ENCODE measurements around the gene INSC. TPM values are rescaled to one million over a fixed set of nuclear protein-coding genes. Genes with fewer than 3 reads are reported as not detected.

The INSC gene
- total and polyA plus RNA-seq, 2 of the 13 experiments (the other 11 are each of a cell fraction or from before 2014, with no cell fraction given): 0.09 TPM; not detected in 1

GRCh38 chr11:15185021-15185420 is 70.3 kb downstream of the INSC start:
- H3K9me3 ChIP-seq (ENCODE audit: low read length): no peaks in the 10 kb centered on the region
- no peaks in the 10 kb centered on the region for H4K20me1 ChIP-seq (ENCODE audit: insufficient read depth, low read length)
- no peak overlapping the region for H3K4me3 ChIP-seq (replicated peaks in 1 of 3; ENCODE audit: insufficient read depth in 1 of 3, low read depth in 2 of 3, low read length in 3 of 3)
- no peaks in the 10 kb centered on the region for H3K36me3 ChIP-seq (replicated peaks in 1 of 2; ENCODE audit: control insufficient read depth in 1 of 2, insufficient read depth in 2 of 2, low read length in 2 of 2)
- no peak overlapping the region for H3K4me2 ChIP-seq (ENCODE audit: low read depth, low read length)
- FAIRE-seq: no peak
- BruUV-seq (replicated peaks): no TSS peak
- no peaks in the 10 kb centered on the region for H3K4me1 ChIP-seq (ENCODE audit: insufficient read depth, low read length)
- POLR2A ChIA-PET: no interaction called here
- H3K27me3 ChIP-seq (ENCODE audit: control insufficient read depth in 1 of 2, insufficient read depth in 2 of 2, low read length in 2 of 2): no peaks in the 10 kb centered on the region; a peak in 1 of 5 replicates
- 2% methylated on average over 1 of the region's 1 CpG for WGBS (ENCODE audit: low lambda C conversion rate)
- in situ Hi-C loops (cut with HindIII; ENCODE audit: extremely low pct_ligation_motif_present, low pct_unique_long_range_greater_than_20kb) (no loop called here), intact Hi-C loops (cut with micrococcal nuclease; ENCODE audit: unreplicated experiment) (no loop called here)
- no peak overlapping the region for H3K27ac ChIP-seq (ENCODE audit: extremely low read length, insufficient read depth, low read length)
- no peaks in the 10 kb centered on the region for H3K79me2 ChIP-seq (ENCODE audit: insufficient read depth, low read length)
- TF ChIP-seq HMG20A (CRISPR knock-in tag; IDR thresholded peaks at IDR 0.05; ENCODE audit: borderline replicate concordance): no peak
- no peak for TF ChIP-seq KDM6A (CRISPR knock-in tag; IDR thresholded peaks at IDR 0.05; ENCODE audit: low read depth)
- no peak for TF ChIP-seq CCDC6 (CRISPR knock-in tag; IDR thresholded peaks at IDR 0.05)
- TF ChIP-seq RFX1 (IDR thresholded peaks at IDR 0.05): no peak
- no peak for TF ChIP-seq TOPORS (CRISPR knock-in tag; IDR thresholded peaks at IDR 0.05)
- TF ChIP-seq KDM3A (CRISPR knock-in tag; IDR thresholded peaks at IDR 0.05; ENCODE audit: low read depth): no peak
- no peak for TF ChIP-seq ZNF687 (CRISPR knock-in tag; IDR thresholded peaks at IDR 0.05)
- no peak for TF ChIP-seq BRD4 (CRISPR knock-in tag; IDR thresholded peaks at IDR 0.05)
- no peak for ATAC-seq
- no peak overlapping the region for H3K9ac ChIP-seq (ENCODE audit: insufficient read depth, low read depth, low read length)
- H2AFZ ChIP-seq (ENCODE audit: low read length): no peak overlapping the region
- CTCF ChIA-PET (ENCODE audit: low intra/inter-chr PET ratio, low total read pairs): no interaction called here
- DNase-seq (ENCODE audit: low spot score): no peak

All from HepG2 (cell line).